H1 (cell line): ENCODE data around the gene CHCHD3. TPM values are rescaled to one million over a fixed set of nuclear protein-coding genes. Genes with fewer than 3 reads are reported as not detected.

Experiments used
- EGR1 ChIP-seq: IDR thresholded peaks from 2 replicates; pipeline ENCODE4 v1.6.1; 2011; ENCODE audit warnings: low read depth, low read length, borderline replicate concordance
- EP300 ChIP-seq, 2 experiments: IDR thresholded peaks; 1 replicate in 1 of 2; 2 replicates in 1 of 2; pipeline ENCODE4 v1.6.1; 2011 to 2012; ENCODE audit warnings: low read depth in 2 of 2, low read length in 2 of 2, mild to moderate bottlenecking in 2 of 2, borderline replicate concordance in 1 of 2, inconsistent platforms in 1 of 2, moderate library complexity in 1 of 2
- FOSL1 ChIP-seq: IDR thresholded peaks from 2 replicates; pipeline ENCODE4 v1.6.1; 2011; ENCODE audit warnings: mild to moderate bottlenecking, low read depth, low read length, moderate library complexity; ENCODE audit not compliant: insufficient read depth
- GTF2F1 ChIP-seq: IDR thresholded peaks from 2 replicates; pipeline ENCODE4 v1.6.1; 2012; ENCODE audit warnings: low read depth, low read length, improper control_type of control experiment, borderline replicate concordance
- MAFK ChIP-seq: IDR thresholded peaks from 2 replicates; pipeline ENCODE4 v1.6.1; 2012; ENCODE audit warnings: low read depth, mild to moderate bottlenecking, improper control_type of control experiment, low read length
- SIX5 ChIP-seq: IDR thresholded peaks from 2 replicates; pipeline ENCODE4 v1.6.1; 2011; ENCODE audit warnings: mild to moderate bottlenecking, low read depth, low read length
- SP2 ChIP-seq: IDR thresholded peaks from 2 replicates; pipeline ENCODE4 v1.6.1; 2012; ENCODE audit warnings: mild to moderate bottlenecking, low read length, inconsistent platforms
- SRF ChIP-seq: IDR thresholded peaks from 2 replicates; pipeline ENCODE4 v1.6.1; 2011; ENCODE audit warnings: mild to moderate bottlenecking, low read depth, low read length, moderate library complexity
- TEAD4 ChIP-seq: IDR thresholded peaks from 2 replicates; pipeline ENCODE4 v1.6.1; 2012; ENCODE audit warnings: low read depth, low read length, inconsistent platforms, mixed read lengths
- polyA plus RNA-seq, 7 experiments: library from polyadenylated mRNA; depleted of rRNA in 3 of 7; stranded (reverse) in 5 of 7; unstranded in 2 of 7; fragments of >200 nt in 5 of 7; fragments of 200-250 nt in 2 of 7; gene quantifications; 1 replicate in 5 of 7; 2 replicates in 1 of 7; 4 replicates in 1 of 7; pipeline versions ENCODE4 v1.2.1 to v1.2.3, GENCODE V29; 2011 to 2013; ENCODE audit warnings: missing spikeins in 2 of 7, mixed read lengths in 2 of 7
- total RNA-seq: library from RNA; stranded (reverse); fragmentation: NEBNext Ultra II Directional; extraction: Animal tissue kit (Norgen Biotek cat#: 25700); gene quantifications from 2 replicates; pipeline ENCODE4 v1.2.1, GENCODE V29; 2021

CHCHD3 gene
- total and polyA plus RNA-seq, 2 of the 8 experiments (the other 6 are each of a cell fraction or from before 2014, with no cell fraction given) = 42.9 to 137 TPM

DNA sequence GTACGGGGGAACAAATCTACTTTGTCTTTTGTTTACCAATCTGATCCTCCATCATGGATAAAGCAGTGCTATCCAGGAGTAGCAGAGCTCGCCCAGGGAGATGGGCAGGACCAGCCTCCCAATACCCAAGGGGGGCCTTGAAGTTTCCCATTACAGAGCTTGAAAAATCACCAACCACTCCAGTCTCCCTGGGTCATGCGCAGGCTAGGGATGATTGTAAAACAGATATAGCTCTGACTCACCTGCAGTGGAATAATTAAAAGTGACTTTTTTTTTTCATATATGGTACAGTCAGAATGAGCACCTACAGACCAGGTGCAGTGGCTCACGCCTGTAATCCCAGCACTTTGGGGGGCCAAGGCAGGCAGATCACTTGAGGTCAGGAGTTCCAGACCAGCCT is 301.1 kb downstream of the CHCHD3 start (continued):
- TF ChIP-seq SP2 (no peak), EP300 (IDR thresholded peaks at IDR 0.05; ENCODE audit: borderline replicate concordance in 1 of 2, low read depth in 2 of 2, low read length in 2 of 2) (no peak), TEAD4 (no peak), MAFK (no peak), GTF2F1 (no peak), EGR1 (no peak), FOSL1 (no peak), SRF (no peak), SIX5 (no peak)
- TF ChIP-seq, all 59 proteins: peak for 0
